Progenitor cell of endocrine pancreas (in vitro differentiated cells): Measurements from ENCODE around the gene TP53AIP1. TPM values are rescaled to one million over a fixed set of nuclear protein-coding genes. Genes with fewer than 3 reads are reported as not detected.

Experiments used
- DNase-seq: peaks from one replicate; pipeline ENCODE4 v3.0.0; 2021; ENCODE audit warnings: low spot score; ENCODE audit not compliant: unreplicated experiment
- H3K27ac Mint-ChIP-seq: 2 replicates; pipeline ENCODE4 v1.8.0; 2021; ENCODE audit warnings: mild to moderate bottlenecking, moderate library complexity, mixed read lengths
- H3K27me3 Mint-ChIP-seq: 2 replicates; pipeline ENCODE4 v1.8.0; 2021; ENCODE audit warnings: mixed read lengths
- H3K36me3 Mint-ChIP-seq: 2 replicates; pipeline ENCODE4 v1.8.0; 2022; ENCODE audit warnings: mixed read lengths; ENCODE audit not compliant: insufficient read depth
- H3K4me1 Mint-ChIP-seq: 2 replicates; pipeline ENCODE4 v1.8.0; 2021; ENCODE audit warnings: low read depth, mixed read lengths
- H3K4me3 Mint-ChIP-seq: 2 replicates; pipeline ENCODE4 v1.8.0; 2021; ENCODE audit warnings: low read depth, mild to moderate bottlenecking, moderate library complexity, mixed read lengths
- H3K9me3 Mint-ChIP-seq: 2 replicates; pipeline ENCODE4 v1.8.0; 2021; ENCODE audit warnings: low read depth, mixed read lengths
- CTCF ChIP-seq: fragments of 200-600 bp; sonication (generic); IDR thresholded peaks from one replicate; pipeline ENCODE4 v1.5.0; 2021; ENCODE audit warnings: antibody characterized with exemption, mild to moderate bottlenecking; ENCODE audit not compliant: unreplicated experiment
- total RNA-seq: library from RNA; stranded (reverse); gene quantifications from 2 replicates; pipeline ENCODE4 v1.2.1, GENCODE V29; 2021

Gene TP53AIP1
- total RNA-seq, 1 donor from 2014 or later, result 0.12 TPM

GRCh38 chr11:128936606-128937251 is 5.9 kb downstream of the TP53AIP1 start:
- peaks cover 3% of the 10 kb centered on the region for H3K4me1 Mint-ChIP-seq
- TF ChIP-seq CTCF, result no peak
- no peak for DNase-seq
- peaks cover 20% of the 10 kb centered on the region for H3K27me3 Mint-ChIP-seq
- H3K27ac Mint-ChIP-seq, result no peak overlapping the region
- H3K36me3 Mint-ChIP-seq, result no peaks in the 10 kb centered on the region
- no peak overlapping the region for H3K4me3 Mint-ChIP-seq
- H3K9me3 Mint-ChIP-seq, result no peaks in the 10 kb centered on the region

- peaks cover 18% of the 10 kb centered on the region for H3K27me3 Mint-ChIP-seq
- H3K36me3 Mint-ChIP-seq, result no peaks in the 10 kb centered on the region
- H3K4me1 Mint-ChIP-seq, result peaks cover 3% of the 10 kb centered on the region
- no peak for DNase-seq
- no peak overlapping the region for H3K4me3 Mint-ChIP-seq
- no peaks in the 10 kb centered on the region for H3K9me3 Mint-ChIP-seq
- no peak for TF ChIP-seq CTCF
- H3K27ac Mint-ChIP-seq, result no peak overlapping the region
Measured at GRCh38 chr11:128934926-128935325, 7.7 kb downstream of the TP53AIP1 start.

- Mint-ChIP-seq H3K27me3 (peaks cover 21% of the 10 kb centered on the region), H3K4me3 (no peak overlapping the region), H3K4me1 (peaks cover 3% of the 10 kb centered on the region), H3K27ac (no peak overlapping the region), H3K9me3 (no peaks in the 10 kb centered on the region), H3K36me3 (no peaks in the 10 kb centered on the region)
- no peak for TF ChIP-seq CTCF
- DNase-seq, result no peak
Measured at GRCh38 chr11:128934351-128934750, 8.3 kb downstream of the TP53AIP1 start.

GRCh38 chr11:128933481-128934178 is 9.0 kb downstream of the TP53AIP1 start:
- H3K36me3 Mint-ChIP-seq, result no peaks in the 10 kb centered on the region
- TF ChIP-seq CTCF, result no peak
- H3K4me1 Mint-ChIP-seq, result peaks cover 3% of the 10 kb centered on the region

GRCh38 chr11:128931668-128932067 is 11.0 kb downstream of the TP53AIP1 start:
- H3K4me3 Mint-ChIP-seq, result no peak overlapping the region
- H3K27ac Mint-ChIP-seq, result no peak overlapping the region
- no peaks in the 10 kb centered on the region for H3K36me3 Mint-ChIP-seq
- TF ChIP-seq CTCF, result no peak
- peaks cover 1% of the 10 kb centered on the region for H3K4me1 Mint-ChIP-seq
- peaks cover 35% of the 10 kb centered on the region for H3K27me3 Mint-ChIP-seq
- DNase-seq, result no peak
- no peaks in the 10 kb centered on the region for H3K9me3 Mint-ChIP-seq

More at GRCh38 chr11:128933481-128934178, 9.0 kb downstream of the TP53AIP1 start:
- peaks cover 19% of the 10 kb centered on the region for H3K27me3 Mint-ChIP-seq
- no peaks in the 10 kb centered on the region for H3K9me3 Mint-ChIP-seq
- H3K27ac Mint-ChIP-seq, result no peak overlapping the region
- H3K4me3 Mint-ChIP-seq, result no peak overlapping the region
- DNase-seq, result no peak
